Measurements from ENCODE around the gene BSN.

Gene BSN

DNA sequence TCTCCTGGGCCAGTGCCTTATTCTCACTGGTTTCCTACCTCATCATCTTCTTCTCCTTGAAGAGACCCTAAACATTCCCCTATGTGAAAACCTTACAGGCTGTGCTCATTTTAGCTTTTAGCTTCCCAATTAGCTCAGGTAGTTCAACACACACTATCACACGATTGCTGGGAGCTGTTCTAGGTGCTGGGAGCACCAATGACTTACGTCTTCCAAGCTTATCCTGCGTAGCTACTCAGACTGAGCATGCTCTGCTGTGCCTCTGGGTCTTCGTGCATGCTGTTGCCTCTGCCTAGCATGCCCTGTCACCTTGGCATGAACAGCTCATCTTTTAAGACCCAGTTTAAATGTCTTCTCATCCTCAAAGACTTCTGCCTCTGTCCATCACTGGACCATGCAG lies 64.1 kb downstream of the BSN start:
- no peaks in the 10 kb centered on the region for H3K9me3 Mint-ChIP-seq
- no peaks in the 10 kb centered on the region for H3K36me3 Mint-ChIP-seq (ENCODE audit: low read depth)
- peaks cover 18% of the 10 kb centered on the region for H3K27me3 Mint-ChIP-seq
- H3K4me1 Mint-ChIP-seq (ENCODE audit: low read depth), result peaks cover 5% of the 10 kb centered on the region
- intact Hi-C loops (cut with micrococcal nuclease), result no loop called here
- no peak overlapping the region for H3K27ac Mint-ChIP-seq
- H3K4me3 Mint-ChIP-seq, result no peak overlapping the region

DNA sequence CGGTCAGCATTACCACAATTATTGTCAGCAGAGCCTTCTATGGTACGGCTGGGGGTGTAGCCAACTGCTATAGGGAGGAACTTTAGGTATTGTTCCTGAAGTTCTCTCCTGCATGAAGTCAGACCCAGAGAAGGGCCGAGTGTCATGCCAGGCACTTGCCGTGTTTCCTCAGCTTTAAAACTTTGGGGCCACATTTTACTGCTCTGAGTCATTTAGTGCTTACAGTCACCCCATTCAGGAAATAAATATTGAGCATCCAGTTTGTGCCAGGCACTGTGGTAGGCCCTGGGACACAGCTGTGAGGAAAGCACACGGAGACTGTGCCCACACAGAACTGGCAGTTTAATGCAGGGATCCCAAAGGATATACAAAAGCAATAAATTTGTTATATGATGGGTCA lies 65.4 kb downstream of the BSN start:
- H3K27ac Mint-ChIP-seq, result no peak overlapping the region
- peaks cover 5% of the 10 kb centered on the region for H3K4me1 Mint-ChIP-seq (ENCODE audit: low read depth)
- no peaks in the 10 kb centered on the region for H3K9me3 Mint-ChIP-seq
- H3K4me3 Mint-ChIP-seq, result no peak overlapping the region
- no peaks in the 10 kb centered on the region for H3K36me3 Mint-ChIP-seq (ENCODE audit: low read depth)
- H3K27me3 Mint-ChIP-seq, result peaks cover 18% of the 10 kb centered on the region
- intact Hi-C loops (cut with micrococcal nuclease), result no loop called here

DNA sequence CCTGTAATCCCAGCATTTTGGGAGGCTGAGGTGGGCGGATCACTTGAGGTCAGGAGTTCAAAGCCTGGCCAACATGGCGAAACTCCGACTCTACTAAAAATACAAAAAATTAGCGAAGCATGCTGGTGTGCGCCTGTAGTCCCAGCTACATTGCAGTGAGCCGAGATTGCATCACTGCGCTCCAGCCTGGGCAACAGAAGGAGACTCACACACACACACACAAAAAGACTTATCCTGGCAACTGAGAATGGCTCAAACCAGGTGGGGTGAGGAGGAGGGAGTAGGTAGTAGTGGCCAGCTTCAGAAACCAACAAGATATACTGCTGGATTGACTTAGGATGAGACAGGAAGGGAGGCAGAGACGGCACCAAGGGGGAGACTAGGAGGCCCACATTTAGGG lies 66.5 kb downstream of the BSN start:
- Mint-ChIP-seq H3K36me3 (ENCODE audit: low read depth) (no peaks in the 10 kb centered on the region), H3K4me3 (no peak overlapping the region), H3K27ac (no peak overlapping the region), H3K27me3 (peaks cover 18% of the 10 kb centered on the region), H3K9me3 (no peaks in the 10 kb centered on the region), H3K4me1 (ENCODE audit: low read depth) (peaks cover 5% of the 10 kb centered on the region)
- intact Hi-C loops (cut with micrococcal nuclease), result no loop called here

DNA sequence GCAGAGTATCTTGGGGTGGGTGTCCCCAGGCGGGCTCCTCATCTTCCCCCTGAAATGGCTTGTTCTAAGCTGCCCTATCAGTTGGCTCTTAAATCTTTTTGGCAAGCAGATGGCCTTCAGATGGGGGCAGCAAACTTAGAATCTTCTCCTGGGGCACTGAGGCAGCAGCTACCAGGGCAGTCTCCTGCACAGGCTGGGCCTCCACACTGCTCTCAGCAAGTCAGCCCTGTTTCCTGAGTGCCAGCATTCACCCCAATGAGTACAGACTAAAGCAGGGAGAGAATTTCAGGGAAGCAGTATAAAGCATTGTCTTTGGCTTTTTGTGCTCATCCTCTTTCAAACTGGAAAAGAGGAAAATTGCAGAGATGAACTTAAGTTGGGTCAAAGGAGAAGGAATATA lies 68.8 kb downstream of the BSN start:
- Mint-ChIP-seq H3K36me3 (ENCODE audit: low read depth) (no peaks in the 10 kb centered on the region), H3K9me3 (no peaks in the 10 kb centered on the region), H3K4me1 (ENCODE audit: low read depth) (peaks cover 10% of the 10 kb centered on the region), H3K27ac (no peak overlapping the region), H3K27me3 (peaks cover 13% of the 10 kb centered on the region), H3K4me3 (no peak overlapping the region)
- intact Hi-C loops (cut with micrococcal nuclease), result no loop called here

DNA sequence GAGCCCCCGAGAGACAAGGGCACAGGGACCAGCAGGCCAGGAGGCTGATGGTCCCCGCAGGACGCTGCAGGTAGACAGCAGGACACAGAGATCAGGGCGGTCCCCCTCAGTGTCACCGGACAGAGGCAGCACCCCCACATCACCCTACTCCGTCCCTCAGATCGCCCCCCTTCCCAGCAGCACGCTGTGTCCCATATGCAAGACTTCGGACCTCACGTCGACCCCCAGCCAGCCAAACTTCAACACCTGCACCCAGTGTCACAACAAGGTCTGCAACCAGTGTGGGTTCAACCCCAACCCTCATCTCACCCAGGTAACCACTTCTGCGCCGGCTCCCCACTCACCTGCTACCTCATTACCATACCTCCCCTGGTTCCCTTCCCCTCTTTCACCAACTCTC lies 70.8 kb downstream of the BSN start:
- peaks cover 6% of the 10 kb centered on the region for H3K4me1 Mint-ChIP-seq (ENCODE audit: low read depth)
- no peak overlapping the region for H3K4me3 Mint-ChIP-seq
- peaks cover 11% of the 10 kb centered on the region for H3K27me3 Mint-ChIP-seq
- H3K36me3 Mint-ChIP-seq (ENCODE audit: low read depth), result no peaks in the 10 kb centered on the region
- no peaks in the 10 kb centered on the region for H3K9me3 Mint-ChIP-seq
- intact Hi-C loops (cut with micrococcal nuclease), result no loop called here
- H3K27ac Mint-ChIP-seq, result no peak overlapping the region

DNA sequence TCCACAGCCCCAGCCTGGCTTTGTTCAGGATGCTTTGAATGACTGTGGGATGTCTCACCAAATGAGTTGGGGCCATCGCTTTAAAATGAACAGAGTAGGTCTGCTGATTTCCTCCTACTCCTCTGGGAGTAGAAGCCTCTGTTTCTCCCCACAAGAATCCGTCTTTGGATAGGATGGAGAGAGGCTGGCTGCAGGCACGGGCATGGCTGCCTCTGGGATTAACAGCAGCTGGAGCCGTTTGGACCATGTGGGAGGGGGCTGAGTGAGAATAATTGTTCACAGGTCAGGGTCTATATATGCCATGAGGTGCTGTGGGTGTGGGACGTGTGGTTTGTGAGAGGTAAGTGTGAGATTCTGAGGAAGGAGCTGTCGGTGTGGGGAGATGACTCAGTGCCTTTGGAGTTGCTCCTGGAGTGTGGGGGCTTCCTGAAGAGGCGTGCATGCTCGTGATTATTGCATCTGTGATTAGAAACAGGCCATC lies 71.9 kb downstream of the BSN start:
- H3K36me3 Mint-ChIP-seq (ENCODE audit: low read depth), result no peaks in the 10 kb centered on the region
- peaks cover under 1% of the 10 kb centered on the region for H3K9me3 Mint-ChIP-seq
- H3K4me3 Mint-ChIP-seq, result no peak overlapping the region
- H3K27ac Mint-ChIP-seq, result no peak overlapping the region
- H3K27me3 Mint-ChIP-seq, result peaks cover 10% of the 10 kb centered on the region
- intact Hi-C loops (cut with micrococcal nuclease), result no loop called here
- H3K4me1 Mint-ChIP-seq (ENCODE audit: low read depth), result peaks cover 6% of the 10 kb centered on the region

DNA sequence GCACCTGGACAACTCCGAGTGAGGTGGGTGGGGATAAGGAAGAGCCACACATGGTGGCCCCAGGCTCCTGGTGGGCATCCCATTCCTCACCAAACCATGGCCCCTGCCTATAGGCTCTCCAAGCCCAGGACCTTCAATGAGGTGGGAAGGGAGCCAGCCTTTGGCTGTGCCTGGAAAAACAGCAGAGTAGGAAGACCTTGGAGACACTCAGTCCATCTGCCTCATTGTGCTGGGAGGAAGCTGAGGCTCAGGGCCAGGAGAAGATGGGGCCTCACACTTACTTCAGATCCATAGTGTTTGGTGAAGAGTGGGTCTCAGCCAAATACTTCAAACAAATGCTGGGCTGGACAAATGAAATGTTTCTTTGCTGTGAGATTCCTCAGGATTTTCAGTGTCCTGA lies 72.5 kb downstream of the BSN start:
- no peaks in the 10 kb centered on the region for H3K36me3 Mint-ChIP-seq (ENCODE audit: low read depth)
- intact Hi-C loops (cut with micrococcal nuclease), result no loop called here
- H3K4me1 Mint-ChIP-seq (ENCODE audit: low read depth), result peaks cover 6% of the 10 kb centered on the region
- peaks cover 7% of the 10 kb centered on the region for H3K9me3 Mint-ChIP-seq
- no peak overlapping the region for H3K27ac Mint-ChIP-seq
- no peak overlapping the region for H3K4me3 Mint-ChIP-seq
- peaks cover 5% of the 10 kb centered on the region for H3K27me3 Mint-ChIP-seq

DNA sequence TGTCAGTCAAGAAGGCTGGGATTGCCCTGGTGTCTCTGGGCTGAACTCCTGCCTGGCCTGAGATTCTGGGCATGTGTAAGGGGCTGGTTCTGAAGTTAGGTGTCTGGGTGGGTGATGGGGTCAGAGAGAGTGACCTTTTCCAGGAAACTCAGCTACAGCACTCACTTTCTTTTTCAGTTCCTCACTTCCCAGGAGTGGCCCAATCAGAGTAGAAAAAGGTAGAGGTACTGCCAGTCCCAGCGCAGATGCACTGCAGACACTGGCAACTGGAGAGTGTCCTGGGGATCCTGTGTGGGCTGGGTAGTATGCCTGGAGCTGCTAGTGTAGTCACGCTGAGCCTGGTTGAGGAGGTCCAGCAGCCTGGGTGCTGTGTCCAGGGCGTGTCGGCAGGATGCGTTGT lies 73.4 kb downstream of the BSN start:
- intact Hi-C loops (cut with micrococcal nuclease), result no loop called here
- Mint-ChIP-seq H3K9me3 (peaks cover 14% of the 10 kb centered on the region), H3K27ac (no peak overlapping the region), H3K27me3 (peaks cover 4% of the 10 kb centered on the region), H3K36me3 (ENCODE audit: low read depth) (no peaks in the 10 kb centered on the region), H3K4me1 (ENCODE audit: low read depth) (peaks cover 6% of the 10 kb centered on the region), H3K4me3 (no peak overlapping the region)

DNA sequence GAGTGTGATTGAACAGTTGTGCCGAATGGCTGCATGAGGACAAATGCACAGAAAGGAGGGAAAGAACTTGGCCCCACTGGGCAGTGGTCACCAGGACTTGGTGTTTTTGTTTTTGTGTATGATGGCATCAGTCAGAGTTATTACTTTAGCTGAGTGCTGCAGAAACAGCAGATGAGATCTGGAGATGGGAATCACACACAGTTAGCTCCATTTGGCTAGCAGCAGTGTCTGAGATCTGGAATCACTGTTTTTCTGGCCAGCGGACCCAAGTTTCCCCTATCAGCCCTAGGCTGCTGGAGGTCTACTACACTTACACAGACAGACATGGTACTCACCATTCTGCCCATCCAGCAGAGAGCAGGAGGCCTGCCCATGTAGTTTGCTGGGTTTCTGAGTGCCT lies 74.0 kb downstream of the BSN start:
- H3K4me3 Mint-ChIP-seq, result no peak overlapping the region
- no peaks in the 10 kb centered on the region for H3K36me3 Mint-ChIP-seq (ENCODE audit: low read depth)
- H3K9me3 Mint-ChIP-seq, result peaks cover 14% of the 10 kb centered on the region
- intact Hi-C loops (cut with micrococcal nuclease), result no loop called here
- H3K27me3 Mint-ChIP-seq, result peaks cover 5% of the 10 kb centered on the region
- H3K27ac Mint-ChIP-seq, result no peak overlapping the region
- peaks cover 6% of the 10 kb centered on the region for H3K4me1 Mint-ChIP-seq (ENCODE audit: low read depth)

DNA sequence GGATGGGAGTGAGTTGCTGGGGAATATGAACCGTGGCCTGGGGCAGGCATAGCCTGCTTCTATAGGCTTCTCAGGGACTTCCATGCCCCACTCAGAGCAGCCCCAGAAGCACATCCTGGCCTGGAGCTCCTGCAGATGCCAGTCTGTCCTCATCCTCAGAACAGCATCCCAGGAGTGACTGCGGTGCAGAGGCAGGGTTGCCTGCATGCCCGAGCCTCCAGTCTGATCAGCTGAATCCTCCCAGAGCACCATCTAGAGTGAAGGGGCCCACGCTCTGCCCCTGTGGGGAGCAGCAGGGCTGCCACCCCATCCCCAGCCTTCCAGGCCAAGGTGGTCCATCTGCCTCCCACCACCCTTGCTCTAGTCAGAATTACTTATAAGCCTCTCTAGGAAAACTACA lies 75.2 kb downstream of the BSN start:
- Mint-ChIP-seq H3K4me1 (ENCODE audit: low read depth) (peaks cover 6% of the 10 kb centered on the region), H3K4me3 (no peak overlapping the region), H3K27me3 (peaks cover 5% of the 10 kb centered on the region), H3K27ac (no peak overlapping the region), H3K36me3 (ENCODE audit: low read depth) (no peaks in the 10 kb centered on the region), H3K9me3 (peaks cover 14% of the 10 kb centered on the region)
- intact Hi-C loops (cut with micrococcal nuclease), result no loop called here

DNA sequence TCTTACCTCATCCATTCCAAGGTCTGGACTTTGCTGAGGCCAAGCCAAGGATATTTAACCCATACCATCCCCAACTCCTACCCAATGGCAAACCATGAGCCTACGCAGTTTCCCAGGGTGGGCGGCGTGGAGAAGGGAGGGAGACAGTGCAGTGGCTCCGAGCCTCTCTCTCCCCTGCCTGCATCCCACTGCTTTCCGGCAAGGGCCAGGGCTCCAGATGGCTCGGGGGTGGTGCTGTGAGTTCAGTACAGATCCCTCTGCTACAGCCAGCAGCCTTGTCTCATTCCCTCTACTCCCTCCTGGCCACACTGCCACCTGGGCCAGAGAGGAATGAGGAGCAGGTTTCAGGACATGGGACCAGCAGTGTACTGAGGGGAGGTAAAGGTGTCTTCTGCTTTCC lies 75.6 kb downstream of the BSN start:
- intact Hi-C loops (cut with micrococcal nuclease), result no loop called here
- H3K9me3 Mint-ChIP-seq, result peaks cover 14% of the 10 kb centered on the region

DNA sequence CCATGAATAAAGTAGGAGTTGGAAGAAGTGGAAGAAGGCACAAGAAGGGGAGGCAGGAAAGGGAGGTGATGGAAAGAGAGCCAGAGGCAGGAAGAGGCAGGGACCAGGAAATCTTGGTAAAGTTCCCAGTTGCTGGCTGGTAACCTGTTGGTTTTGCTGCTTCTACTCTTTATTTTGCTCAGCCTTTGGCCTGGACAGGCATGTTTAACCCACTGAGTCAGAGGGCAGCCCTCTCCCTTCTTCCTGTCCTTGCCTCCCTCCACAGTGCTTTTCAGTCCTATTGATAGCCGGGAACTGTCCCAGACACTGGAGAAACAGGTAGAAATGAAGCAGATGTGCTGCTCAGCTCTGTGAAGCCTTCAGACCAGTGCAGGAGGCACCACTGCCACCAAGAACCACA lies 76.5 kb downstream of the BSN start:
- Mint-ChIP-seq H3K4me1 (ENCODE audit: low read depth) (peaks cover 6% of the 10 kb centered on the region), H3K4me3 (no peak overlapping the region), H3K9me3 (peaks cover 14% of the 10 kb centered on the region), H3K27ac (no peak overlapping the region), H3K36me3 (ENCODE audit: low read depth) (no peaks in the 10 kb centered on the region), H3K27me3 (peaks cover 5% of the 10 kb centered on the region)
- intact Hi-C loops (cut with micrococcal nuclease), result no loop called here

More for the DNA sequence above, 75.6 kb downstream of the BSN start:
- H3K27me3 Mint-ChIP-seq, result peaks cover 5% of the 10 kb centered on the region
- no peaks in the 10 kb centered on the region for H3K36me3 Mint-ChIP-seq (ENCODE audit: low read depth)
- H3K27ac Mint-ChIP-seq, result no peak overlapping the region
- H3K4me1 Mint-ChIP-seq (ENCODE audit: low read depth), result peaks cover 6% of the 10 kb centered on the region
- no peak overlapping the region for H3K4me3 Mint-ChIP-seq

DNA sequence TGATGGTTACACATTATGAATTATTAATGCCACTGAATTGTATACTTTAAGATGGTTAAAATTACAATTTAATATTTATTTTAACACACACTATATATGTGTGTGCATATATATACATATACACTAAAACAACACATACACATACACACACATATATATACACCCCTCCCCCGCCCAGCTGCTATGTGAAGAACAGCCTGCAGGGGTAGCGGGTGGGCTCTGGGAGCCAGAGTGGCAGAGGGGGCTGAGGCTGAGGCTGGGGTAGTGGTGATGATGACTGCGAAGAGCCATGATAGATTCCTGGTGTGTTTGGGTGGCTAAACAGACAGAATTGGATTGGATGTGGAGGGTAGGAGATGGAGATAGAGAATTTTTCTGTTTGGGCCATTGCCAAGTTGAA lies 80.5 kb downstream of the BSN start:
- peaks cover 14% of the 10 kb centered on the region for H3K9me3 Mint-ChIP-seq
- no peak overlapping the region for H3K27ac Mint-ChIP-seq

DNA sequence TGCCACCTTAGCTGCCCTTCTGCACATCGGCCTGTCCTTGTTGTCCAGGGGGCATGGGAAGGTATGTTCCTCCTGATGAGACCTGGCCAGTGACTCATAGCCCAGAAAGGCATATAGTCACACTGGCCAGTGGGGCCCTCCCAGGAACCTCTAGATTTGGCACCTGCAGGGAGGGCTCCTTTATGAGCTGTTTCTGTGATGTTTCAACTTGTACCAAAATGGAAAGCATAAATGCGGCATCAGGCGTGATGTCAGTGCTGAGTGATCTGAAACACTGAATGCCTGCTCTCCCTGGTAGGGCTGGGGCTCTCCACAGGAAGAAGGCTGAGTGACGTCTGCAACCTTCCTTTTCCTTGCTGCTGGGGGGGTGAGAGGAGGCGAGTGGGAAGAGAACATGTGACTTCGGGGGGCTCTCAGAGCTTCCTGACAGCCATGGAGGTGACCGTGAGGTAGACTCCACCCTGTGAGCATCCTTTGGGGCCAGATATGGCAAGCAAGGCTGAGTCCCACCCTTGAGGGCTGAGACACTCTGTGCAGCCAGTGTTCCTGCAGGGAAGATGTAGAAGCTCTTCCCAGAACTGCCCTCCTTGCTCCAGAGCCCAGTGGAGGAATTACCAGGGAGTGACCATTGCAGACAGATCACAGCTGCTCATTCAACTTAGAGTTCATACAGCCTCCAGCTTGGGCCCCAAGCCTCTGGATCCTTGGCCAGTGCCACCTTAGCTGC lies 82.8 kb downstream of the BSN start:
- no peak overlapping the region for H3K4me3 Mint-ChIP-seq
- no peaks in the 10 kb centered on the region for H3K36me3 Mint-ChIP-seq (ENCODE audit: low read depth)
- intact Hi-C loops (cut with micrococcal nuclease), result no loop called here
- H3K27ac Mint-ChIP-seq, result no peak overlapping the region
- peaks cover 4% of the 10 kb centered on the region for H3K9me3 Mint-ChIP-seq
- peaks cover 6% of the 10 kb centered on the region for H3K27me3 Mint-ChIP-seq
- no peaks in the 10 kb centered on the region for H3K4me1 Mint-ChIP-seq (ENCODE audit: low read depth)

More for the DNA sequence above, 80.5 kb downstream of the BSN start:
- Mint-ChIP-seq H3K27me3 (peaks cover 5% of the 10 kb centered on the region), H3K36me3 (ENCODE audit: low read depth) (no peaks in the 10 kb centered on the region), H3K4me3 (no peak overlapping the region), H3K4me1 (ENCODE audit: low read depth) (no peaks in the 10 kb centered on the region)
- intact Hi-C loops (cut with micrococcal nuclease), result no loop called here

DNA sequence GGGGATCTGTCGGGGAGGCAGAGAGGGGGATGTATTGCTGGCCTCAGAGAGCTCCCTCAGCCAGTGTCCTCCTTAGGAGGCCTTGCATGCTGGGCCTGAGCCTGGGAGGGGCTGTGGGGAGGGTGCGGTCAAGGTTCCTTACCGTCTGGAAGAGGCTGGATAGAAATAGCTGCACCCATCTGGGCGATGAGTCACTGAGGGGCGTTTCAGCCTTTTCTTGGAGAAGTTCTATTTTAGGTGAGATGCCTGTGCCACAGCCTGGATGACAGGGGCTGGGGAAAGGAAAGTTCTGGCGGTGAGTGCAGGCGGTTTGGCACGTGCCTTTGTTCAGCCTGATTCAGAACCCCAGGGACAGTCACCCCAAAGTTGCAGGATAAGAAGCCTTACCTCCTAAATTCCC lies 84.2 kb downstream of the BSN start:
- Mint-ChIP-seq H3K9me3 (no peaks in the 10 kb centered on the region), H3K4me1 (ENCODE audit: low read depth) (no peaks in the 10 kb centered on the region), H3K27ac (no peak overlapping the region), H3K4me3 (no peak overlapping the region), H3K36me3 (ENCODE audit: low read depth) (no peaks in the 10 kb centered on the region), H3K27me3 (peaks cover 3% of the 10 kb centered on the region)
- intact Hi-C loops (cut with micrococcal nuclease), result no loop called here
